Astrocyte of the hippocampus (primary cell): ENCODE measurements around the gene SOD1.
A peak's percentile ranks its signal among the peaks of the same experiment; 100 is the strongest.

ENCODE experiments used
- DNase-seq: peaks from one replicate; pipeline ENCODE4 v3.0.0; 2011; ENCODE audit warnings: low read depth, low spot score

The SOD1 gene

DNA sequence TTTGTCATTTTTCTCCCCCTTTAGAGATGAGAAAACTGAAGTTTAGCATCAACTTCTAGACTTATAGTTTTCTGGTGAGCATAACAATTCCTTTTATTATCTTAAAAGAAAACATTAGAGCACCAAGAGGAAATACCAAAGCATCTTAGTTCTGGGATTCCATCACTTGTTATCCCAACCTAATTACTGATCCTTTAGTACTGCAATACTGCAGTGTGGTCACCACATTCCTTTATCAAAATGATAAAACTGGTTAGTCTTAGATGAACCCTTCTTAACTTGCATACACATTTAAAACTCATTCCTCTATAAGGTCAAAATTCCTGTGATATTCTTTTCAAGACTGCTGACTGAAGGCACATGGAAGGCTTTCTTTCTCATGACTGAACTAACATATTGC lies 23.1 kb downstream of the SOD1 start:
- peak; percentile 16 for DNase-seq

DNA sequence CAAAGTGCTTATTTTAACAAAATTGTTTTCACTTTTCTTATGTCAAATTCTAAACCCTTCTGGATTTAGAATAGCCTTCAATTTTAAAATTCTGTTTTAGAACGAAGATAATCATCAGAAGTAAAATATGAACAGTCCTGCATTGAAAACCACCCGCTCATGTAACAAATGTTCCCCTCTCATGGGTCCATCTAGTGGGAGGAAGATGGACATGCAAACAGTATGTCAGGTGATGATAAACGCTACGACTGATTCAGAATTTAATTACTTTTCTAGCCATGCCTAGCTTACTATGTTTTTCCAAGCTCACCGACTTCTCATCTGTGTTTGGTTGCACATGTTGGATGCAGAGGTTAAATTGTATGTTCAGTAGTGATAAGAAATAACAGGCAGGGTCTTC lies 23.5 kb downstream of the SOD1 start:
- DNase-seq, result no peak

DNA sequence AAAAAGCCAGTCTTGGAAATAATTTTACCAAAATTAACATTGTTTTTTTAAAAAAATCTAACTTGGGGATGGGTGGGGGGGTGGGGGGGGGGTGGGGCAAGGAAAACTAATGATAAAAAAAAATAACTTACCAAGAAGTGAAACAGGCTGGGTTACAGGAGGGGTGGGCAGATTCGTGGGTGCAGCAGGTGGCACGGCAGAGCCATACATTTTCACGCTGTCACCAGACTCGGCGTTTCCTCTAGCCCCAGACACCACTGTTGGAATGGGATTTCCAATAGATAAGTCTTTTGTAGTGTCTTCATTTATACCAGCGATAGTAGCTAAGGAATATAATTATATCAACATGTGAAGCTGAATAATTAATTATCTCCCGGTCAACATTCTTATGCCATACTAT lies 25.4 kb downstream of the SOD1 start:
- DNase-seq, result no peak

DNA sequence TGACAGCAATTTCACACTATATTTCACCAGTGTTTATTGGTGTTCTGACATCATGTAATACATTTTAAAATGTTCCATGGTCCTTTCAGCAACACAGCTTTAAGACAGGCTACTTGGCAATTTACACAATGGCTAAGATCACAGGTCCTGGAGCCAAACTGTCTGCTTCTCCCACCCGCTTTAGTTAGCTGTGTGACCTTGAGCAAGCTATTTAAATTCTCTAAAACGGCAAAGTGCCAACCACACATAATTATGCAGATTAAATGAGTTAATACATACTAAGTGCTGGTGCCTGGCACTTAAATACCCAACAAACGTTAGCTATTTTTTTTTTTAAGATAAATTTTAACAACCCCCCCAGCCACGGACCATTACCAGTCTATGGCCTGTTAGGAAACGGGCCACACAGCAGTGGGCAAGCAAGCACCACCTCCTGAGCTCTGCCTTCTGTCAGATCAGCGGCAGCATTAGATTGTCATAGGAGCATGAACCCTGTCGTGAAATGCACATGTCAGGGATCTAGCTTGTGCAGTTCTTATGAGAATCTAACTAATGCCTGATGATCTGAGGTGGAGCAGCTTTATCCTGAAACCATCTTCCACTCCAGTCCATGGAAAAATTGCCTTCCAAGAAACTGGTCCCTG lies 26.9 kb downstream of the SOD1 start:
- DNase-seq, result no peak

GRCh38 chr21:31687108-31687507 lies 27.6 kb downstream of the SOD1 start:
- no peak for DNase-seq

DNA sequence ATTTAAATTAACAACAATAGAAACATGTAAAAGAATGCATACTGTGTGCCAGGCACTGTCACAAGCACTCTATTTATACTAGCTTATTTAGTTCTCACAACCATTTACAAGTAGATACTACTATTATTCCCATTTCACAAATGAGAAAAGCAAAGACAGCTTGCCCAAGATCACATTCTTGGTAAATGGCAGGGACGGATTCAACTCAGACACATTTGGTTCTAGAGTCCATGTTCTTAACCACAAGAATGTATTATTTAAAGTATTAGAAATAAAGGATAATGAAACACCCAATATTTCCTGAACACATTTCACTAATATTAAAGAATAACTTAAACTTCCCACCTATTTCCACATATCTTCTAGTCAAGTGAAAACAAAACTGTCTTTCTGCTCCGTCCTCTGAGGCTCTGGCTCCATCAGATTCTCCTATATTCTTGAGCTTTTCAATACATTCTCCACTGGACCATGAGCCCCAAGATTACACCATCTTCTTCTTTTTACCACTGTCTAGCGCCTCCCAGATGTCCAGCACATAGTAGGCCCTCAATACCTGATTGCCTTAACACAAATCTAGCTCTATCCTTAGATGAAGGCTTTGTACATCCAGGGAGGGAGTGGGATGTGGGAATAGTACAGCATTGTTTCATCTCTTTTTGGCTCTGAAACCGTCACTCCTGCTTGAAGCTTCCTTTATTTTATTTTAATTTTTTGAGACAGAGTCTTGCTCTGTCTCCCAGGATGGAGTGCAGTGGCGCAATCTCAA lies 29.3 kb downstream of the SOD1 start:
- no peak for DNase-seq

DNA sequence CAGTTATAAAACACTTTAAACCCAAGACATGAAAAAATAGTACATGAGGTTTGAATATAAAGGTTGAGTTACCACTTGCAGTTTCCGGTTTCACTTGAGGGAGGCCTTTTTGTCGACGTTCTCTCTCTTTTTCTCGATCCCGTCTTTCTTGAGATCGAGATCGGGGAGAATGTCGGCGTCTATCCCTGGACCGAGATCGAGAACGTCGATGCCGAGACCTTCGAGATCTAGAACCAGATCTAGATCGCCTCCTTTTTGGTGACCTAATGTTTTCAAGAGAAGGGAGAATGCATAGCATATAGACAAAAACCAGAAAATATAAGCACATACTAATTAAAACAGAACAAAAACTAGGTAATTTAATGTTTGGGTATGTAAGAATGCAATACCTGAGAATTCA lies 33.7 kb downstream of the SOD1 start:
- DNase-seq, result no peak

DNA sequence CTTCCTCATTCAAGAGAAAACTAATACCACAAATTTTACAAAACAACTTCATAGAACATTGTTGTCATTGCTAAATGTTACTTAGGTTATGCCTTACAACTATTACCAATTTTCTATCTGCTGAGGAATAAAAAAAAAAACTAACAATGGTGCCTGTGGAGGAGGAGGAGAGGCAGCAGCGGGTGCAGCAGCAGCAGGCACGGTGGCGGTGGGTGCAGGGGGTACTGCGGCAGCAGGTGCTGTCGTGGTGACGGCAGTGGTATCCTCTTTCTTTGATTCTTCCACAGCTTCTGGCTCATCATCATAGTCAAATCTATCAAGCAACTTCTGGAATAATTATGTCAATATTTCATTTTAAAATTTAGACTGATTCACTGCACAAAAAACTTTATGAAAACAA lies 36.9 kb downstream of the SOD1 start:
- no peak for DNase-seq

GRCh38 chr21:31698461-31698860 lies 39.0 kb downstream of the SOD1 start:
- DNase-seq, result no peak

GRCh38 chr21:31700040-31700439 lies 40.5 kb downstream of the SOD1 start:
- DNase-seq, result no peak

DNA sequence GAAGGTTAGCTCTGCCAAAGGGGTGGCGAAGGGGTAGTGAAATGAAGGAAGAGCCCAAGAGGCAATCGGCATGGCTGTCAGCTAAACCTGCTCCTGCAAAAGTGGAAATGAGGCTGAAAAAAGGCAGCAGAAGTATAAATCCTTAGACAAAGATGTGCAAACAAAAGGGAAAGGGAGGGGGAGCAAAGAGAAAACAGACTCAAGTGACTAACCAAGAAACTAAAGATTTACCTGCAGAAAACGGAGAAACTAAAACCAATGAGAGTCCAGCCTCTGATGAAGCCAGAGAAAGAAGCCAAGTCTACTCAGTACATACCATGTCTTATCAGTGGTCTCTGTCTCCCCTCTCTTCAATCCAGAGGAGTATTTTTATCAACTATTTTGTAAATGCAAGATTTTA lies 47.1 kb downstream of the SOD1 start:
- DNase-seq, result no peak

DNA sequence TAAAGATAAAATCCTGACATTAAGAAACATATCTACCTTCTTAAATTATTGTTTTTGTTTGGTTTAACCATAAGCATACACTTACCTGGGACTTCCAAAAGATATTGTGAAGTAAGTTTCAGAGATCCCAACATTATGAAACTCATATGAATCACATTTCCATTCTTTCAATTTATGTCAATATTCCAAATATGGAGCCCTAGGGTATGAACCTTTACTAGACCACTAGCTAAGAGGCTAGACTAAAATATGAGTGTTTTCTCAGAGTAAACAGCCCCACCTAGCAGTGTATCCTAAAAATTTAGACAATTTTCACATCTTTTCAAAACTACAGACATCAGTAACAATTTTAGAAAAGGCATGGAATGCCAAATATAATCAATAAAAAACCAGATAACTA lies 48.0 kb downstream of the SOD1 start:
- DNase-seq, result no peak

- no peak for DNase-seq
These were observed 49.0 kb downstream of the SOD1 start for GRCh38 chr21:31708541-31708940.

DNA sequence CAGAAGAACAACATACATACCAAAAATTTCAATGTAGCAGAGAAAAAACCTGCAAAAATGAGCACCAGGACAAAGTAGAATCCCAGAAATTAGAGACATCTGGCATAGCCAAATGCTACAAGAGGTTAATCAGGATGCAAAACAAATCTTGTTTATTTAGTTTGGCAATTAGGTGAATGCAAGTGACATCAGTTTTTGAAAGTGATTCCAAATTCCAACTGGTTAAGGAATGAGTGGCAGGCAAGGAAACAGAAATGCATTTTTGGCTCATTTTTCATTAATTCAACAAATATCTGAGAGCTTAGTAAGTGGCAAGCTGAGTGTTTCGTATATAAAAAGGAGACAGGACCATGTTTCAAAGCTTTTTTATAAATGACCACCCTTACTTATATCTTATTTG lies 51.1 kb downstream of the SOD1 start:
- peak; percentile 78 for DNase-seq

GRCh38 chr21:31711326-31711725 lies 51.8 kb downstream of the SOD1 start:
- DNase-seq, result no peak

GRCh38 chr21:31711745-31712285 lies 52.3 kb downstream of the SOD1 start:
- DNase-seq, result no peak

DNA sequence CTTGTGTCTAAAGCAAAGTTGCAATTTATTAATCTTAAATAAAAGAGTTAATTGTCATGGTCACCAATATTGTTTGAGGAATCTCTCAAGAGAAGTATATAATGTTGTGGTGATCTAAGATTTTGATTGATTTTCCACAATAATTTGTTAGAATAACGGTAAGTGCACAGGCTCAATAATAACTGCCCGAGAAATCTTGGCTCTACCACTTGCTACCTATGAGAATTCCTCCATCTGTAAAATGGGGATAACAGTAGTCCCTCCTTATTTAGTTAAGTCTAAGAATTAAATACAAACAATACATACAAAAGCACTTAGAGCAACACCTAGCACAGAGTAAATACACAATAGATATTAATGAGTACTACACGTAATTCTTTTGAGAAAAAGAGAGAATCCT lies 53.6 kb downstream of the SOD1 start:
- DNase-seq, result no peak

DNA sequence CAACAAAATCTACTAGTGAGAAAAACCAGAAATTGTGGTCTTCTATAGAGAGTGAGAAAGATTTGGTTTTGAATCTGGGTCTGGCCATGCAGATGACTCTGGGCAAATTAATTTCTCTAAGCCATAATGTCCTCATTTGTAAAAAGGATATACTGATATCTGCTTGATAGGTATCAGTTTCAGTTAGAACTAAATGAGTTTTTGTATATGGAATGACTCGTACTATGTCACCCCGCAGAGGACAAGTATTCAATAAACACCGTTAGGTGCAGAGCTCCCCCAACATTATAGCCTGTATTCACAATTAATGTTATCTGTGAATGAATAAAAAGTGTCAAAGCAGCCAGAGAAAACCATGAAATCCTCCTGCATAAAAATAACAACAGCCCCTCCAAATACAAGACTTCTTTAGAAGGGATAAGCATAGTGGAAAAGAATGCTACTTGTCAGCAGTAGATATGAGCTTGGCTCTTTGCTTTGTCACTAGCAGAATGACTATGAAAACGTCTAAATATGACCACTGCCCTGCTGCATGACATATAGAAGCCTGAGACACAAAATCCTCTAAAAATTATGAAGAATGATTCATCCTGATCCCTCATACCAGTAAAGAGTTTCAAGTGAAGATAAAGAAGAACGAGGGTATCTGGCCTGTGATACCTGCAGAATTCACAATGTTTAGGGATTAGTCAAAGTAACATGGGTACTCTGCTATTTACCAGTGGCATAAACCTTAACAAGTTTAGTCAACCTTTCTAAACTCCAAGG lies 54.7 kb downstream of the SOD1 start:
- DNase-seq, result peak; percentile 11

DNA sequence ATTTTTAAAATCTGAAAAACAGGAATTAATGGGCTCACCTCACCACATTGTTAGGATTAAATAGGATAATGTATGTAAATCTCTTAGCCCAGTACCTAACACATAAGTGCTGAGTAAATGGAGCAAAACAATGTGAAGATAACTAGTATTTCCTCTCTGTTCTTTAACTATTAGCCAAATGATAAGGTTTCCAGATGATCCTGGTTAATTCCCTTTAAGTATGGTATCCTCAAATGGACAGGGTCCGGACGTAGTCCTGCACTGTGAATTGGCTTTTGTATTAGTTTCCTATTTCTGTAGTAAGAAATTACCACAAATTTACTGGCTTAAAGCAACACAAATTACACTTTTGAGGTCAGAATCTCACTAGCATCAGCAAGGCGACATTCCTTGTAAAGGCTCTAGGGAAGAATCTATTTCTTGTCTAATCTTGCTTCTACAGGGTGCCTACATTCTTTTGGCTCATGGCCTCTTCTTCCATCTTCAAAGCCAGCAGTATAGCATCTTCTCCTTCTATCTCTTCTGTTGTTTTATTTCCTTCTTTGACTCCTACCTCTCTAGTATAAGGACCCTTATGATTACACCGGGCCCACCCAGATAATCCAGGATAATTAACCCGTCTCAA lies 55.4 kb downstream of the SOD1 start:
- DNase-seq, result no peak

- DNase-seq, result no peak
These were observed 56.6 kb downstream of the SOD1 start for GRCh38 chr21:31716106-31716505.
